SK-N-DZ (cell line): ENCODE results near the gene DSG4.

Source experiments
- DNase-seq: peaks from one replicate; pipeline ENCODE4 v3.0.0-alpha.2; 2015; ENCODE audit warnings: low spot score
- small RNA-seq, 2 experiments: library from RNA; depleted of rRNA; stranded (forward); fragments of <200 nt; gene quantifications; one replicate each; pipeline ENCODE3, GENCODE V24; 2014

Gene DSG4

DNA sequence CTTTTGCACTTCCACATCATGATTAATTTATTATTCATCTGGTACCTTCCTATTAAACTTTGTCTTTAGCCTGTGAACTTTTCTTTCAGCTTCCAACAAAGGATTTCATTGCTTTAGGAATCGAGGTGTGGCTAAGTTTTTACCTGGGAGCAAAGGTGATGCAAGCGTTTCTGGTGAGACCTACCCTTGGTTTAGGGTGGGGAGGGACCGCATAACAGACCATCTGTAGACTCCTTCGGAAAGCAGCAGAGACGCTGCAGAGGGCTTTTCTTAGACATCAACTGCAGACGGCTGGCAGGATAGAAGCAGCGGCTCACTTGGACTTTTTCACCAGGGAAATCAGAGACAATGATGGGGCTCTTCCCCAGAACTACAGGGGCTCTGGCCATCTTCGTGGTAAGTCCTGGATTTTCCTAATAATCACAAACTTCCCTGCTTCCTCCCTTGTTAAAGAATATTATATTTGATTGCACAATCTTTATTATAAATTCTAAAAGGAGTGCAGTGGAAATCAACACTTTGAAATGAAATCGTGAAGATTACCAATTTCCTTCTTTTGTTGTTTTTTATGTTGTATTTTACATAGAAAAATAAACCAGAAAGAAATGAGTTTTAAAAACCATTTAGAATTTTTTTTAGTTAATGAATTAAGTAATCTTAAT, 71.1 kb downstream of the DSG4 start, which contains the start of gene DSG3:
Gene DSG3 (plus strand): TSS at position 212 of the 662 bp plus-strand sequence. CDS start 137 bp downstream, at position 349.
- no peak for DNase-seq

GRCh38 chr18:31450409-31450808, 73.8 kb downstream of the DSG4 start:
- DNase-seq: no peak

DNA sequence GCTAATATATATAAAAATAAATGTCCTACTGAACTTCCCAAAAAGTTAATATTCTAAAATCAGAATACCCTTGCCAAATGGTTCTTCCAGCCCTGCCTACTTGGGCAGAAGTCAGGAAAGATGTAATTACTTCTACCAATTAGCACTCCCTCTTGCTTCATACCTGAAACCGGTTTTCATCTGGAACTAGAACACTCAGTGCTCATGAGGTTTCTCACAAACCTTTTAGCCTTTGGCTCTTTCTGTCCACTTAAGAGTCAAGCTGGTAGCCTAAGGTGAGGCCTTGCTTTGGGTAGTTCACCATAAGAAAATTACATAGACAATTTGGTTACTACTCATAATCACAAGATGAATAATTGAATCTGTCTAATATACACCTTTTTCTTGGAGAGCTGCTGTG, 75.0 kb downstream of the DSG4 start:
- no peak for DNase-seq

- DNase-seq: no peak
Observed at GRCh38 chr18:31454066-31454708, 77.6 kb downstream of the DSG4 start.

Small RNAs within 50 kb of the gene (small RNA-seq; reads per million reads assigned to genes)
- gene RF00019 (0 reads per million in 2 experiments), gene RNU6-167P (0 reads per million in 2 experiments)
